HepG2 (cell line): ENCODE data around the gene ZNF556. TPM values are rescaled to one million over a fixed set of nuclear protein-coding genes. Genes with fewer than 3 reads are reported as not detected.
A peak's percentile ranks its signal among the peaks of the same experiment; 100 is the strongest.

Experiments used
- AFF4 ChIP-seq: sonication (generic); formaldehyde crosslinking; IDR thresholded peaks from 2 replicates; pipeline ENCODE4 v1.4.0; 2020; ENCODE audit warnings: missing genetic modification reagents
- ATF6 ChIP-seq: sonication (generic); formaldehyde crosslinking; conservative IDR thresholded peaks from 2 replicates; pipeline ENCODE4 v1.4.0; 2020; ENCODE audit warnings: missing genetic modification reagents
- ELK4 ChIP-seq: sonication (generic); formaldehyde crosslinking; IDR thresholded peaks from 2 replicates; pipeline ENCODE4 v1.9.0; 2021; ENCODE audit warnings: missing genetic modification reagents, borderline replicate concordance
- GFI1 ChIP-seq: sonication (generic); formaldehyde crosslinking; IDR thresholded peaks from 2 replicates; pipeline ENCODE4 v1.5.0; 2020; ENCODE audit warnings: missing genetic modification reagents, mild to moderate bottlenecking, borderline replicate concordance
- KLF12 ChIP-seq: sonication (generic); formaldehyde crosslinking; IDR thresholded peaks from 2 replicates; pipeline ENCODE4 v1.4.0; 2020; ENCODE audit warnings: missing genetic modification reagents, borderline replicate concordance
- SP2 ChIP-seq: sonication (generic); formaldehyde crosslinking; IDR thresholded peaks from 2 replicates; pipeline ENCODE4 v1.5.1; 2020; ENCODE audit warnings: mild to moderate bottlenecking, missing genetic modification reagents
- STAT6 ChIP-seq: sonication (generic); formaldehyde crosslinking; IDR thresholded peaks from 2 replicates; pipeline ENCODE4 v1.4.0; 2020; ENCODE audit warnings: missing genetic modification reagents, mild to moderate bottlenecking, borderline replicate concordance
- ZNF235 ChIP-seq: sonication (generic); formaldehyde crosslinking; IDR thresholded peaks from 2 replicates; pipeline ENCODE4 v1.8.1; 2023; ENCODE audit warnings: mild to moderate bottlenecking, missing genetic modification reagents, borderline replicate concordance
- polyA plus RNA-seq, 8 experiments: library from polyadenylated mRNA; depleted of rRNA in 3 of 8; stranded (reverse) in 7 of 8; unstranded in 1 of 8; fragments of >200 nt; fragmentation: Illumina TruSeq in 4 of 8; extraction: Trizol in 4 of 8; gene quantifications; 2 replicates each; pipeline versions ENCODE4 v1.2.1 to v1.2.3, GENCODE V29; 2011 to 2016; ENCODE audit warnings: low read depth in 4 of 8, missing spikeins in 1 of 8, mixed read lengths in 1 of 8; ENCODE audit not compliant: insufficient read depth in 1 of 8
- total RNA-seq, 5 experiments: library from RNA; depleted of rRNA; stranded (reverse); fragments of >200 nt; fragmentation: Illumina TruSeq; extraction: Trizol; gene quantifications; 2 replicates each; pipeline ENCODE4 v1.2.3, GENCODE V29; 2016; ENCODE audit warnings: low read depth in 1 of 5
- TF ChIP-seq, protein P1 (sequence below): sonication (generic); formaldehyde crosslinking; IDR thresholded peaks from 2 replicates; pipeline ENCODE4 v1.4.0; 2020; ENCODE audit warnings: missing genetic modification reagents, borderline replicate concordance
- TF ChIP-seq, protein P2 (sequence below): sonication (generic); formaldehyde crosslinking; IDR thresholded peaks from 2 replicates; pipeline ENCODE4 v1.5.1; 2020; ENCODE audit warnings: missing genetic modification reagents, mild to moderate bottlenecking, borderline replicate concordance

ZNF556 gene
- total and polyA plus RNA-seq, 2 of the 13 experiments (the other 11 are each of a cell fraction or from before 2014, with no cell fraction given), result 4.2 to 28.6 TPM

DNA sequence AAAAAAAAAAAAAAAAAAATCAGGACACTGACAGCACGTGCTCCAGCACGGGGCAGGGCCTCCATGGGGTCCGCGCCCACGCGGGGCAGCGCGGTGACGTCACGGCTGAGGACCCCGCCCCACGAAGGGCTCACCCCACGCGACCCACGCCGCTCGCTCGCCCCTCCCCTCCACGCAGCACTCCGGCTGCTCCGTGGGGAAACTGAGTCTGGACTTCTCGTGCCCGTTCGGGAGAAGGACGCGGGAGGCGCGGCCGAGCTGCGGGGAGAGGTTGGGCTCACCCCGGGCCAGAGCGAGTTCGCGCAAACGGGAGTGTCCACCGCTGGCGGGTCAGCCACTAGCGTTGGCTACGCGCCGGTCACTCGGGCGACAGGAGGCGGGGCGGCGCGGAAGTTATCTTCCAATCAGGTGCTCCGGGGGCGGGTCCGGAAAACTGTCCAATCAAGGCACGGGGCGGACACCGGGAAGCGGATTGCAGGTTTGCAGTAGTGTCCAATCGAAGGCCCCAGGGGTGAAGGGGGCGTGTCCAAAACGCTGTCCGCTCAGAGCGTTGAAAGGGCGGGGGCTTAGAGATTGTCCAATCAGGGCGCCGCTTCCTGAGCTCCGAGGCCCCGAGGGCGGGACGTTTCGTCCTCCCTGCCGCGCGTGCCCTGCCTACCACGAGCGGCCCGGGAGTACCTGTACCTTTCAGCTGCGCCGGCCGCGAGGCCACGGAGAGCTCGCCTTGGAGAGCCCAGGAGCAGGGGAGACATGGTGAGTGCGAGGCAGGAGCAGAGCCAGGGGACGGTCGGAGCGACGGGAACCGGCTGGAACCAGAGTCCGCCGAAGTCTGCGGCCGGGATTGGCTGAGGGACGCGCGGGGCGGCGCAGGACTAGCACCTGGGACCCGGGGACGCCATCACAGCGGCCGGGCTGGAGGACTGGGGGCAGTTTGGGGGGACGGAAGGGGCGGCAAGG, 33.4 kb downstream of the ZNF556 start, which contains the start of gene ZNF57 (continued):
- TF ChIP-seq STAT6 (CRISPR knock-in tag) (no peak), KLF12 (CRISPR knock-in tag) (peak; percentile 71), AFF4 (CRISPR knock-in tag) (no peak), GFI1 (no peak), ATF6 (CRISPR knock-in tag) (no peak), ELK4 (CRISPR knock-in tag) (no peak), ZNF235 (CRISPR knock-in tag) (0 out of 2 replicates have a peak, but pooled peaks have one; percentile 21), SP2 (CRISPR knock-in tag) (peak; percentile 91)
- TF ChIP-seq, protein P1, sequence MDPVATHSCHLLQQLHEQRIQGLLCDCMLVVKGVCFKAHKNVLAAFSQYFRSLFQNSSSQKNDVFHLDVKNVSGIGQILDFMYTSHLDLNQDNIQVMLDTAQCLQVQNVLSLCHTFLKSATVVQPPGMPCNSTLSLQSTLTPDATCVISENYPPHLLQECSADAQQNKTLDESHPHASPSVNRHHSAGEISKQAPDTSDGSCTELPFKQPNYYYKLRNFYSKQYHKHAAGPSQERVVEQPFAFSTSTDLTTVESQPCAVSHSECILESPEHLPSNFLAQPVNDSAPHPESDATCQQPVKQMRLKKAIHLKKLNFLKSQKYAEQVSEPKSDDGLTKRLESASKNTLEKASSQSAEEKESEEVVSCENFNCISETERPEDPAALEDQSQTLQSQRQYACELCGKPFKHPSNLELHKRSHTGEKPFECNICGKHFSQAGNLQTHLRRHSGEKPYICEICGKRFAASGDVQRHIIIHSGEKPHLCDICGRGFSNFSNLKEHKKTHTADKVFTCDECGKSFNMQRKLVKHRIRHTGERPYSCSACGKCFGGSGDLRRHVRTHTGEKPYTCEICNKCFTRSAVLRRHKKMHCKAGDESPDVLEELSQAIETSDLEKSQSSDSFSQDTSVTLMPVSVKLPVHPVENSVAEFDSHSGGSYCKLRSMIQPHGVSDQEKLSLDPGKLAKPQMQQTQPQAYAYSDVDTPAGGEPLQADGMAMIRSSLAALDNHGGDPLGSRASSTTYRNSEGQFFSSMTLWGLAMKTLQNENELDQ, result no peak
- TF ChIP-seq, protein P2, sequence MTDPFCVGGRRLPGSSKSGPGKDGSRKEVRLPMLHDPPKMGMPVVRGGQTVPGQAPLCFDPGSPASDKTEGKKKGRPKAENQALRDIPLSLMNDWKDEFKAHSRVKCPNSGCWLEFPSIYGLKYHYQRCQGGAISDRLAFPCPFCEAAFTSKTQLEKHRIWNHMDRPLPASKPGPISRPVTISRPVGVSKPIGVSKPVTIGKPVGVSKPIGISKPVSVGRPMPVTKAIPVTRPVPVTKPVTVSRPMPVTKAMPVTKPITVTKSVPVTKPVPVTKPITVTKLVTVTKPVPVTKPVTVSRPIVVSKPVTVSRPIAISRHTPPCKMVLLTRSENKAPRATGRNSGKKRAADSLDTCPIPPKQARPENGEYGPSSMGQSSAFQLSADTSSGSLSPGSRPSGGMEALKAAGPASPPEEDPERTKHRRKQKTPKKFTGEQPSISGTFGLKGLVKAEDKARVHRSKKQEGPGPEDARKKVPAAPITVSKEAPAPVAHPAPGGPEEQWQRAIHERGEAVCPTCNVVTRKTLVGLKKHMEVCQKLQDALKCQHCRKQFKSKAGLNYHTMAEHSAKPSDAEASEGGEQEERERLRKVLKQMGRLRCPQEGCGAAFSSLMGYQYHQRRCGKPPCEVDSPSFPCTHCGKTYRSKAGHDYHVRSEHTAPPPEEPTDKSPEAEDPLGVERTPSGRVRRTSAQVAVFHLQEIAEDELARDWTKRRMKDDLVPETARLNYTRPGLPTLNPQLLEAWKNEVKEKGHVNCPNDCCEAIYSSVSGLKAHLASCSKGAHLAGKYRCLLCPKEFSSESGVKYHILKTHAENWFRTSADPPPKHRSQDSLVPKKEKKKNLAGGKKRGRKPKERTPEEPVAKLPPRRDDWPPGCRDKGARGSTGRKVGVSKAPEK (CRISPR knock-in tag), result no peak
